Measurements from ENCODE around the gene C5orf52. TPM values are rescaled to one million over a fixed set of nuclear protein-coding genes. Genes with fewer than 3 reads are reported as not detected.

The C5orf52 gene
- not detected for total RNA-seq

- H3K4me1 Mint-ChIP-seq (ENCODE audit: low read depth), result peaks cover 18% of the 10 kb centered on the region
- intact Hi-C loops (cut with micrococcal nuclease), result no loop called here
- CTCF ChIA-PET, result interaction anchor here (0.6 to 6.5 kb wide), 9 partner anchors 9 to 240 kb away, joined by 3 to 58 read pairs (median 4); partner anchors contain the start of gene LSM11
- peak; percentile 31 for DNase-seq
- H3K27ac Mint-ChIP-seq, result peak within 1 kb of the TSS; percentile 10
- peaks cover 35% of the 10 kb centered on the region for H3K27me3 Mint-ChIP-seq (ENCODE audit: low read depth)
- H3K36me3 Mint-ChIP-seq (ENCODE audit: low read depth), result no peaks in the 10 kb centered on the region
- no peaks in the 10 kb centered on the region for H3K9me3 Mint-ChIP-seq
- H3K4me3 Mint-ChIP-seq, result peak within 1 kb of the TSS; percentile 73
Measured at GRCh38 chr5:157670662-157671591, at the start of gene C5orf52. TSS of gene C5orf52 (plus strand) at chr5:157671533. CDS start at chr5:157671615, 82 bp downstream.

GRCh38 chr5:157624144-157624543 lies 47.2 kb upstream of the C5orf52 start:
- CTCF ChIA-PET, result no interaction called here
- H3K27me3 Mint-ChIP-seq (ENCODE audit: low read depth), result peaks cover 3% of the 10 kb centered on the region
- no peak overlapping the region for H3K4me3 Mint-ChIP-seq
- H3K9me3 Mint-ChIP-seq, result peaks cover 4% of the 10 kb centered on the region
- no peak for DNase-seq
- intact Hi-C loops (cut with micrococcal nuclease), result no loop called here
- no peaks in the 10 kb centered on the region for H3K4me1 Mint-ChIP-seq (ENCODE audit: low read depth)
- H3K36me3 Mint-ChIP-seq (ENCODE audit: low read depth), result peaks cover 4% of the 10 kb centered on the region
- no peak overlapping the region for H3K27ac Mint-ChIP-seq

GRCh38 chr5:157626831-157627230 lies 44.5 kb upstream of the C5orf52 start:
- CTCF ChIA-PET, result interaction anchor here (0.6 kb wide), 1 partner anchor 39 kb away, joined by 3 read pairs; no protein-coding TSS in a partner anchor
- peaks cover 4% of the 10 kb centered on the region for H3K9me3 Mint-ChIP-seq

GRCh38 chr5:157630341-157630740 lies 41.0 kb upstream of the C5orf52 start:
- Mint-ChIP-seq H3K9me3 (peaks cover 4% of the 10 kb centered on the region), H3K27me3 (ENCODE audit: low read depth) (no peaks in the 10 kb centered on the region), H3K4me1 (ENCODE audit: low read depth) (no peaks in the 10 kb centered on the region), H3K36me3 (ENCODE audit: low read depth) (no peaks in the 10 kb centered on the region), H3K4me3 (no peak overlapping the region), H3K27ac (no peak overlapping the region)
- intact Hi-C loops (cut with micrococcal nuclease), result no loop called here
- DNase-seq, result no peak
- CTCF ChIA-PET, result no interaction called here

More at GRCh38 chr5:157626831-157627230, 44.5 kb upstream of the C5orf52 start:
- no peak for DNase-seq
- H3K27me3 Mint-ChIP-seq (ENCODE audit: low read depth), result no peaks in the 10 kb centered on the region
- intact Hi-C loops (cut with micrococcal nuclease), result no loop called here
- no peak overlapping the region for H3K27ac Mint-ChIP-seq
- no peaks in the 10 kb centered on the region for H3K36me3 Mint-ChIP-seq (ENCODE audit: low read depth)
- no peak overlapping the region for H3K4me3 Mint-ChIP-seq
- no peaks in the 10 kb centered on the region for H3K4me1 Mint-ChIP-seq (ENCODE audit: low read depth)

GRCh38 chr5:157640406-157641066 lies 30.8 kb upstream of the C5orf52 start:
- Mint-ChIP-seq H3K4me3 (no peak overlapping the region), H3K9me3 (no peaks in the 10 kb centered on the region), H3K4me1 (ENCODE audit: low read depth) (no peaks in the 10 kb centered on the region), H3K36me3 (ENCODE audit: low read depth) (no peaks in the 10 kb centered on the region), H3K27me3 (ENCODE audit: low read depth) (no peaks in the 10 kb centered on the region), H3K27ac (peak overlapping the region; percentile 43)
- intact Hi-C loops (cut with micrococcal nuclease), result no loop called here
- CTCF ChIA-PET, result no interaction called here
- no peak for DNase-seq

- peaks cover 2% of the 10 kb centered on the region for H3K27me3 Mint-ChIP-seq (ENCODE audit: low read depth)
- no peak for DNase-seq
- H3K9me3 Mint-ChIP-seq, result peaks cover 12% of the 10 kb centered on the region
- peaks cover 12% of the 10 kb centered on the region for H3K4me1 Mint-ChIP-seq (ENCODE audit: low read depth)
- intact Hi-C loops (cut with micrococcal nuclease), result no loop called here
- H3K36me3 Mint-ChIP-seq (ENCODE audit: low read depth), result peaks cover 10% of the 10 kb centered on the region
- no peak overlapping the region for H3K4me3 Mint-ChIP-seq
- CTCF ChIA-PET, result interaction anchor here (0.5 kb wide), 1 partner anchor 90 kb away, joined by 5 read pairs; no protein-coding TSS in a partner anchor
- no peak overlapping the region for H3K27ac Mint-ChIP-seq
Measured at GRCh38 chr5:157648275-157648990, 22.9 kb upstream of the C5orf52 start.

- Mint-ChIP-seq H3K4me1 (ENCODE audit: low read depth) (peaks cover 12% of the 10 kb centered on the region), H3K27me3 (ENCODE audit: low read depth) (peaks cover 2% of the 10 kb centered on the region), H3K9me3 (peaks cover 16% of the 10 kb centered on the region), H3K27ac (no peak overlapping the region), H3K36me3 (ENCODE audit: low read depth) (peaks cover 12% of the 10 kb centered on the region), H3K4me3 (no peak overlapping the region)
- intact Hi-C loops (cut with micrococcal nuclease), result no loop called here
- CTCF ChIA-PET, result interaction anchor here (0.5 to 3.0 kb wide), 2 partner anchors 89 to 93 kb away, joined by 5 to 17 read pairs; no protein-coding TSS in a partner anchor
- no peak for DNase-seq
Measured at GRCh38 chr5:157649101-157649500, 22.2 kb upstream of the C5orf52 start.

- DNase-seq, result no peak
- peaks cover 12% of the 10 kb centered on the region for H3K4me1 Mint-ChIP-seq (ENCODE audit: low read depth)
- H3K9me3 Mint-ChIP-seq, result peaks cover 21% of the 10 kb centered on the region
- H3K27me3 Mint-ChIP-seq (ENCODE audit: low read depth), result peaks cover 2% of the 10 kb centered on the region
- peaks cover 14% of the 10 kb centered on the region for H3K36me3 Mint-ChIP-seq (ENCODE audit: low read depth)
- CTCF ChIA-PET, result interaction anchor here (0.7 to 3.0 kb wide), 9 partner anchors 16 to 179 kb away, joined by 3 to 17 read pairs (median 3); partner anchors contain the start of gene LSM11
- intact Hi-C loops (cut with micrococcal nuclease), result loop anchor here (1.0 to 5.0 kb wide), 2 partner anchors 92 to 219 kb away; partner anchors contain the start of gene LSM11
- H3K27ac Mint-ChIP-seq, result no peak overlapping the region
- H3K4me3 Mint-ChIP-seq, result peak overlapping the region; percentile 71
Measured at GRCh38 chr5:157650991-157651611, 20.2 kb upstream of the C5orf52 start.

- H3K27ac Mint-ChIP-seq, result peak overlapping the region; percentile 78
- peaks cover 26% of the 10 kb centered on the region for H3K9me3 Mint-ChIP-seq
- H3K4me1 Mint-ChIP-seq (ENCODE audit: low read depth), result peaks cover 12% of the 10 kb centered on the region
- DNase-seq, result peak; percentile 87
- H3K36me3 Mint-ChIP-seq (ENCODE audit: low read depth), result peaks cover 14% of the 10 kb centered on the region
- CTCF ChIA-PET, result interaction anchor here (0.7 to 3.0 kb wide), 9 partner anchors 15 to 180 kb away, joined by 3 to 17 read pairs (median 3); partner anchors contain the start of gene LSM11
- H3K27me3 Mint-ChIP-seq (ENCODE audit: low read depth), result peaks cover 2% of the 10 kb centered on the region
- H3K4me3 Mint-ChIP-seq, result peak overlapping the region; percentile 71
- intact Hi-C loops (cut with micrococcal nuclease), result loop anchor here (1.0 to 5.0 kb wide), 2 partner anchors 92 to 219 kb away; partner anchors contain the start of gene LSM11
Measured at GRCh38 chr5:157651623-157652376, 19.5 kb upstream of the C5orf52 start.

GRCh38 chr5:157652377-157652692 lies 19.0 kb upstream of the C5orf52 start, which contains the start of gene SOX30:
TSS of gene SOX30 (minus strand) at chr5:157652438. CDS start at chr5:157652078, 360 bp downstream.
- peaks cover 26% of the 10 kb centered on the region for H3K9me3 Mint-ChIP-seq
- peaks cover 12% of the 10 kb centered on the region for H3K4me1 Mint-ChIP-seq (ENCODE audit: low read depth)
- peak within 1 kb of the TSS; percentile 78 for H3K27ac Mint-ChIP-seq
- H3K4me3 Mint-ChIP-seq, result peak within 1 kb of the TSS; percentile 71
- peaks cover 2% of the 10 kb centered on the region for H3K27me3 Mint-ChIP-seq (ENCODE audit: low read depth)
- H3K36me3 Mint-ChIP-seq (ENCODE audit: low read depth), result peaks cover 14% of the 10 kb centered on the region
- CTCF ChIA-PET, result no interaction called here
- no peak for DNase-seq
- intact Hi-C loops (cut with micrococcal nuclease), result loop anchor here (5.0 kb wide), 1 partner anchor 220 kb away; no protein-coding TSS in a partner anchor

GRCh38 chr5:157657516-157657915 lies 13.8 kb upstream of the C5orf52 start:
- Mint-ChIP-seq H3K27ac (no peak overlapping the region), H3K9me3 (peaks cover 33% of the 10 kb centered on the region), H3K27me3 (ENCODE audit: low read depth) (peaks cover 2% of the 10 kb centered on the region), H3K4me3 (no peak overlapping the region), H3K36me3 (ENCODE audit: low read depth) (peaks cover 20% of the 10 kb centered on the region), H3K4me1 (ENCODE audit: low read depth) (peaks cover 6% of the 10 kb centered on the region)
- intact Hi-C loops (cut with micrococcal nuclease), result no loop called here
- CTCF ChIA-PET, result interaction anchor here (0.7 kb wide), 1 partner anchor 304 kb away, joined by 3 read pairs; no protein-coding TSS in a partner anchor
- DNase-seq, result no peak
